HG03135 (cell line): ENCODE measurements around the gene PIGV.
"Not testable (repeated sequence)": the region's sequence is repeated elsewhere in the genome, so short reads cannot be mapped to it uniquely, and the experiment has no call there.

ENCODE experiments used
- ATAC-seq: cut with Tn5 transposase; IDR thresholded peaks from one replicate; pipeline ENCODE4 v1.9.1; 2021; ENCODE audit warnings: mild to moderate bottlenecking, moderate library complexity; ENCODE audit not compliant: unreplicated experiment

Gene PIGV

DNA sequence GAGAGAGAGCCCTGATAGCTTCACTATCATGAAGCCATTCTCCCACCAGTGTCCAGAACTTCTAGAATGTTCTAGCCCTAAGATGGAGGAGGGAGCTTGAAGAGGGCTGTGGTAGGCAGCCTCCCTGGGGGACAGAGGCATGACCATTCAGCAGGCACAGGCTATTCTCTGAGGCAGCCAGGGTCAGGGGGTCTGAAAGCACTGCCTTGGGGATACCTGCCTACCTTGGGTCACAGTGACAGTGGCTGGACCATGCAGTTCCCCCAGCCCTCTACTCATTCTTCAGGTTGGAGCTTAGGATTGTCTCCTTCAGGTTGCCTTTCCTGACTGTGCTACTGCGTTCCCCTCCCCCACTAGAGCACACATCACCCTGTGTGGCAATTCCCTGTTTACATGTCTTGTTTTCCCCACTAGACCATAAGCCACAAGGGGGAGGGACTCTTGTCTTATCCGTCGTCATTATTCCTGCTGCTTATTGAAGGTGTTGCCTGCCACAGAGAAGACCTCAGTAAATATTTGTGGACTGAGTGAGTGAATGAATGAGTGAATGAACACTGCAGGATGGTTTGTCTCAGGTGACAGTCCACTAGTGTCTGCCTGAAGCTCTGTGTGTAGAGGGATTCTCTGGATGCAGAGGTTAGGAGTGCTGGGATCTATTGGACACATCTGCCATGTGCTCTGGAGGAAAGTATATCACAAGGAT lies 43.9 kb downstream of the PIGV start:
- no peak for ATAC-seq

DNA sequence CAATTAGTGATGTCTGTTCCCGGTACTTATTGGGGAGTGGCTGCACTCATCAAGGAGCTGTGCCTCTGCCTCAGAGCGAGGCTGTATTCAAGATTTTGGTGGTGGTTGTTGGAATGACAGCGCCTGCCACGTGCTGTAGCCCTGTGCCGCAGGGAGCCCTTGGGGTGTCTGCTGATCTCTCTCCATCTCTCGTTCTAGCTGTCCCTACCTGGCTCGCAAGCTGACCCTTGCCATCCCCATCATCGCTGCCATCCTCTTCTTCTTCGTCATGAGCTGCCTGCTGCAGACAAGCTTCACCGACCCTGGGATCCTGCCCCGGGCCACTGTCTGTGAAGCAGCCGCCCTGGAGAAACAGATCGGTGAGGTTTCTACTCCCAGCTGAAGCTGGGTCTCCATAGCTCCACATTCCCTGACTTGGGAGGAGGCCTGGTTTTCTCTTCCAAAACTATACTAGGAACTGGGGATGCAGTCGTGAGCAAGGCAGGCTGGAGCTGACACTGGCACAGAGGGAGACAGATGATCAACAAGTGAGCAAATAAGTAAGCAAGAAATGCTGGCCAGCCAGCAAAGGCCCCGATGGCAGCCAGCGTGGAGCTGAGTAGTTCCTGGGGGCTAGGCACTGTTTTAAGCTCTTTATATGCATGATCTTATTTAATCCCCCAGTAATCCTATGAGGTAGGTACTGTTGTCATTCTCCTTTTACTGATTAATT lies 44.7 kb downstream of the PIGV start:
- no peak for ATAC-seq

DNA sequence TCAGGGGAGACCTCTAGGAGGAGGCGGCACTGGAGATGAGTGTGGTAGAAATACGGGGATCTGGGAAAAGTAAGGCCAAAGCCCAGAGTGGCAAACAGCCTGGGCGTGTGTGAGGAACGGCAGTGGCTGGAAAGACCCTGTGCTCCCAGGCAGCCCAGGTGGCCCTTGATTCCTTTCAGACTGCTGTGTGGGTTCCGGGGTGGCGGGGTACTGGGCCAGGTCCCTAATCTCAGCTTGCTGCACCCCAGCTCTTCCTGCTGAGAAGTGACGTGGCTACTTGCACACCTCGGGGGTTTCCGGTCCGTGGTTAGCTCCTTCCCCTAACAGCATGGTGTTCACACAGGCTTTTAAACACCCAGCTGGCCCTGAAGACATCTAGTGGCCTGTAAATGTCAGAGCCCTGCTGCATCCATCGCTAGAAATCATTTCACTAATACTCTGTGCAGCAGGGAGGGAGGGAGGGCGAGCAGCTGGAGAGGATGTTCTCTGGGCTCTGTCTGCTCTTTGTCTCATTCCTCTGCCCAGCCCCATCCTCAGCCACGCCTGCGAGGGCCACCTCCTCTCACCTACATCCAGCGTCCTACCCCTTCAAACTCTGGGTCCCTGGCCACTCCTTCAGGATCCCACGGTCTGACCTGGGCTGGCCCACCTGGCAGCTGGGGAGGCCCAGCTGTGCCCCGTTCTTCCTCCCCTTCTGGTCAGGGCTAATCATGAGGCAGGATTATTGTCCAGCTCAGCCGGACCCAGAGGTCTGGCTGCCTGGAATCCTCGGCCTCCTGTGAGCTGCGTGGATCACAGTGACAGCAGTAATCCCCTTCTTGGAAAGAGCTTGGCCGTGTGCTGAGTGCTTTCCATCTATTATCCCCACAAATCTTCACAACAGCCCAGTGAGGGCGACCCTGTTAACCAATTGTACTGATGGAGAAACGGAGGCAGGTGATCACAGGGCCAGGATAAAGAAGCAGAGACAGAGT lies 46.0 kb downstream of the PIGV start:
- ATAC-seq = peak; percentile 80

DNA sequence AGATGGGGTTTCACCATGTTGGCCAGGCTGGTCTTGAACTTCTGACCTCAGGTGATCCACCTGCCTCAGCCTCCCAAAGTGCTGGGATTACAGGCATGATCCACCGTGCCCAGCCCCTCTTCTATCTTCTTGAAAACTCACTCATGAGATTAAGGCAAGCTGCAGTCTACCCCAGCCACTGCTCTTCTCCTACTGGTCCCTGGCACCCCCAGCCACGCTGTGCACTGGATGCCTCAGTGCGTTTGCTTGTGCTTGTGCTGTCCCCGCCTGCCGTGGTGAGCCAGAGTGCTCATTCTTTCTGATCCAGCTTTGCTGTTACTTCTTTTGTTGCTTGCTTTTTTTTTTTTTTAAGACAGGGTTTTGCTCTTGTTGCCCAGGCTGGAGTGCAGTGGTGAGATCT lies 49.9 kb downstream of the PIGV start:
- ATAC-seq = not testable (repeated sequence)

DNA sequence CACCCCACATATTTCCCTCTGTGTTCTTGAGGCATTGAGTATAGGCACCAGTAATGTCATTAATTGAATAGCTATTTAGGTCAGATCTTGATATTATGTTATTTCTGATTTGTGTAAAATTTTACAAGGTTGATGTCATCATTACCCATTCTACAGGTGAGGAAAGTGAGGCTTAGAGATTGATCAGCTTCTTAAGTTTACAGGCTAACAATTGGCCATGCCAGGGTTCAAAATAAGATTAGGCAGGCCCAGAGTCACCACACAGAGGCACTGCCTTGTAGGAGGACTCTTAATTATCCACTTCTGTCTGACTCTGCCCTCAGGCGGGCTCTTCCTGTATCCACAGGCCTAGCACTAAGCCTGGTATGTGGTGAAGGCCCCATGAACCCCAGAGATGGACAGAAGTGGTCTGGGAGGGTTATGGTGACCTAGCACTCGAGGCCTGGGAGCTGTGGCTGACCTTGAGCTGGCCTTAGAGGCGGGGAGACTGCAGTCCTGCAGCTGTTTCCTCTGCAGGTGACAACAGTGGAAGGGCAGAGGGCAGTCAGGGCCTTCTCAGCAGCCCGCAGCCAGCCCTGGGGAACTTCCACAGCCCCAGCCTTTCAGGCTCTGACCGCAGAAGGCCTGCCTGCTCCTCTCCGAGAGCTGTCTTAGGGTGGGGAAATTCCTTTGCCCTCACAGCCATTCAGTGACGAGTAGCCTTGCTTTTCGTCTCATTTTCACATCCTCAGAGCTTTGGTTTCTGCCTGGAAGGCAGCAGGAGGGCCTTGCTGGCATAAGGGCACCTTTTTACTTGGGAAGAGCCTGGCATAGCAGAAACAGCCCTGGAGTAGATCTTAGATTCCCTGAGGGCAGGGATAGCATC lies 51.0 kb downstream of the PIGV start:
- peak; percentile 82 for ATAC-seq

DNA sequence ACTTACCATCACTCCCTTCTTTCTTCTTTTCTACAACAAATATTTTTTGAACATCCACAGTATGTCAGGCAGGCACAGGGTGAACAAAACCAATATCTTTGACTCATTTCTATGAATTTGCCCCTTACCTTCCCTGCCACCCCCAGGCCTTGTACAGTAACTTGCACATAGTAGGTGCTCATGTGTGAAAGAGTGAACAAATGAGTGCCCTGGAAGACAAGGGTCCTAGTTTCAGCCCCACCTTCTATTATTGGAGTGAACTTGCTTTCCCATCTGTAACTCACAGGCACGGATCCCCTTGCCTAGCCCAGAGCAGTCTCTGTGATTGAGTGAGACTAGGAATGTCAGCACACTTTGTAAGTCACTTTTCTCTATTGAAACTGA lies 51.6 kb downstream of the PIGV start:
- ATAC-seq = no peak

DNA sequence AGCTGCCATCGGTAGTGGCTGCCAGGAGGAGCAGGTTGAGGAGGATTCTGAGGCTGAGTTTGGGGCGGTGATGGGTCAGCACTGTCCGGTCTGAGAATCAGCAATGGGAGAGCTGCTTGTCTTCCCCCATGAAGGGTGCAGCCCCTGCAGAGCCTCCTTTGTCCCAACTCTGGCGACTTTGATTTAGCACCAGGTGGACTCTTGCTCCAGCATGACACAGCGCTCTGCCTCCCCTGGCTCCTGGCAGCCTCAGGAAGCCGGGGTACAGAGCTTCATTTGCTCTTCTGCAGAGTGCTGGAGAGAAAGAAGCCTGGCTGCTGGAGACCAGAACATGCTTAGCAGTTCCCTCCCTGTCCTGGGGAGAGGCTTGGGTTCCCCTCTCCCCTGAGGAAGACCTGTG lies 52.0 kb downstream of the PIGV start:
- ATAC-seq = no peak

DNA sequence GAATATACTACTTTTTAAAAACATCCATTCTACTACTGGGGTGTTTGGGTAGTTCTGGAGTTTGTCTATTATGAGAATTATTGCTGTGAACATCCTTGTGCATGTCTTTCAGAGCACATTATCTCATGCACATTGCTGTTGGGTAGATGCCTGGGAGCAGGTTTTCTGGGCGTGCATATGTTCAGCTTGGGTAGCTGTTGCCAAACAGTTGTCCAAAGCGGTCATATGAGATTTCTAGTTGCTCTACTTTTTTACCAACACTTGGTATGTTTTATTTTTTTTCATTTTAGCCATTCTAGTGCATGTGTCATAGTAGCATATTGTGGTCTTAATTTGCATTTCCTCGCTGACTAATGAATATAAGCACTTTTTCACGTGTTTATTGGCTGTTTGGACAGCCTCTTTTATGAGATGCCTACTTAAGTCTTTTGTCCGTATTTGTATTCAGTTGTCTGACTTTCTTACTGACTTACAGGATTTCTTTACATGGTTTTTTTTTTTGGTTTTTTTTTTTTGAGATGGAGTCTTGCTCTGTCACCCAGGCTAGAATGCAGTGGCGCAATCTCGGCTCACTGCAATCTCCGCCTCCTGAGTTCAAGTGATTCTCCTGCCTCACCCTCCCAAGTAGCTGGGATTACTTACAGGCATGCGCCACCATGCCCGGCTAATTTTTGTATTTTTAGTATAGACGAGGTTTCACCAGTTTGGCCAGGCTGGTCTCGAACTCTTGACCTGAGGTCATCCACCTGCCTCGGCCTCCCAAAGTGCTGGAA lies 56.9 kb downstream of the PIGV start:
- no peak for ATAC-seq

DNA sequence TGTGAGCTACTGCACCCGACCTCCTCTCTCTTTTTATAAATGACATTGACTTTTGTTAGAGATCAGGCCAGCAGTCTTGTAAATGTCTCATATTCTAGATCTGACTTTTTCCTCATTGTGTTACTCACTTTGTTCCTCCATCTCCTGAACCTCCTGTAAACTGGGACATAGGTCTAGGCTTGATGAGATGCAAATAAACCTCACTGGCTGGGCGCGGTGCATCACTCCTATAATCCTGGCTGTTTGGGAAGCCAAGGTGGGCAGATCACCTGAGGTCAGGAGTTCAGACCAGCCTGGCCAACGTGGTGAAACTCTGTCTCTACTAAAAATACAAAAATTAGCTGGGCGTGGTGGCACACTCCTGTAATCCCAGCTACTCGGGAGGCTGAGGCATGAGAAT lies 60.1 kb downstream of the PIGV start:
- ATAC-seq = not testable (repeated sequence)
